Transverse colon (tissue), 4 donors: ENCODE measurements around the gene SLC16A9. TPM values are rescaled to one million over a fixed set of nuclear protein-coding genes. Genes with fewer than 3 reads are reported as not detected.

Experiments used
- DNase-seq: peaks from one replicate; pipeline ENCODE4 v3.0.0-alpha.2; 2019
- H3K27ac ChIP-seq, 4 donors: fragments of 200-600 bp; sonication (generic); 2 replicates each; pipeline ENCODE4 v1.5.1; 2016 to 2018; ENCODE audit warnings: inconsistent platforms in 4 of 4
- H3K27me3 ChIP-seq: fragments of 200-600 bp; sonication (generic); 2 replicates; pipeline ENCODE4 v1.5.1; 2017; ENCODE audit warnings: inconsistent platforms
- H3K36me3 ChIP-seq, 4 donors: fragments of 200-600 bp; sonication (generic); 2 replicates each; pipeline ENCODE4 v1.5.1; 2017 to 2019; ENCODE audit warnings: inconsistent platforms in 4 of 4
- H3K4me1 ChIP-seq, 4 donors: fragments of 200-600 bp; sonication (generic); 2 replicates each; pipeline ENCODE4 v1.5.1; 2017 to 2020; ENCODE audit warnings: inconsistent platforms in 4 of 4
- H3K4me3 ChIP-seq, 4 donors: fragments of 200-600 bp; sonication (generic); 1 replicate in 1 of 4; 2 replicates in 3 of 4; pipeline versions ENCODE4 v1.5.1 to v1.6.1; 2017 to 2019; ENCODE audit warnings: inconsistent platforms in 4 of 4
- H3K9me3 ChIP-seq, 2 donors: fragments of 200-600 bp; sonication (generic); 2 replicates each; pipeline ENCODE4 v1.5.1; 2017 to 2019; ENCODE audit warnings: inconsistent platforms in 2 of 2
- CTCF ChIP-seq, 5 experiments: fragments of 200-600 bp in 3 of 5; fragments of 450-650 bp in 2 of 5; sonication (generic) in 3 of 5; IDR thresholded peaks; 1 replicate in 2 of 5; 2 replicates in 3 of 5; pipeline ENCODE4 v1.5.1; 2016 to 2017; ENCODE audit warnings: antibody characterized with exemption in 5 of 5, inconsistent platforms in 3 of 5, mild to moderate bottlenecking in 2 of 5, moderate library complexity in 1 of 5
- EP300 ChIP-seq: sonication (generic); formaldehyde crosslinking; IDR thresholded peaks from one replicate; pipeline ENCODE4 v1.6.1; 2017; ENCODE audit warnings: antibody characterized with exemption, low read depth
- POLR2A ChIP-seq: fragments of 450-650 bp; IDR thresholded peaks from one replicate; pipeline ENCODE4 v1.6.1; 2016; ENCODE audit warnings: antibody characterized with exemption, mild to moderate bottlenecking, moderate library complexity
- POLR2AphosphoS5 ChIP-seq, 3 donors: sonication (generic); formaldehyde crosslinking; IDR thresholded peaks; one replicate each; pipeline ENCODE4 v1.6.1; 2016; ENCODE audit warnings: antibody characterized with exemption in 3 of 3
- WGBS, 2 donors: methylation state at CpG; one replicate each; pipeline ENCODE4 v1.1.5; 2018; ENCODE audit warnings: low coverage in 1 of 2; 5-methylcytosine and 5-hydroxymethylcytosine counted together
- in situ Hi-C, 4 donors: fragments of 200-750 bp; cut with MboI; loops; one replicate each; pipeline versions ENCODE4 v1.15.0 to v1.15.1; 2017; ENCODE audit warnings: low sequenced_read_pairs in 3 of 4, low pct_ligation_motif_present in 1 of 4, low pct_unique_long_range_greater_than_20kb in 1 of 4
- intact Hi-C: fragments of 100-400 bp; cut with DNase I; formaldehyde crosslinking; loops from one replicate; pipeline ENCODE4 v1.15.1; 2023; ENCODE audit warnings: low total_unique reads
- total RNA-seq, 4 donors: library from RNA; depleted of rRNA; stranded (reverse); fragments of >200 nt; gene quantifications; one replicate each; pipeline ENCODE4 v1.1.0, GENCODE V29; 2016

The SLC16A9 gene
- total RNA-seq, 4 donors from 2014 or later = 0.80 to 58.7 (median 15.3) TPM

DNA sequence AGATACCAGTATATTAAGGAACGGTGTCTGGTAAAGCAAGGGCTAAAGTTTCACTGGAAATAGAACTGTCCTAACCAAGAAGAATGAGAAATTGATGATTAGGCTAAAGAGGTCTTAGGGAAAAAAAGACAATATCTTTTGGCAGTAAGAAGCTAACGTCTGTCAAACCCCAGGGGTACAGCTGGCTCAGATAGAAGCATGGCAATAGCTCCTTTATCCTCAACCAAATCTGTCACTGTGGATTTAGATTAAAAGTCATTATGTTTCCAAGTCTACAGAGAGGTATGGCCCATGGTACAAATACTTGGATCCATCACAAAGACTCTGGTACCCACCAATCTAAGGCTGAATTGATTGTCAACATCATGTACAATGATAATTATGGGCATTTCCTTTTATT is 8.6 kb upstream of the SLC16A9 start:
- Histone ChIP-seq H3K27ac (no peak overlapping the region), H3K36me3 (no peaks in the 10 kb centered on the region), H3K9me3 (peaks cover 0 to 5% of the 10 kb centered on the region in 2 donors), H3K27me3 (no peaks in the 10 kb centered on the region), H3K4me3 (no peak overlapping the region), H3K4me1 (peaks cover 0 to 2% (median under 1%) of the 10 kb centered on the region in 4 donors)
- in situ Hi-C loops = no loop called here
- WGBS, 2 donors = 80 to 84% methylated on average over 2 of the region's 2 CpGs
- no peak for TF ChIP-seq EP300
- no peak for TF ChIP-seq POLR2AphosphoS5 (IDR thresholded peaks at IDR 0.05)
- TF ChIP-seq POLR2A = no peak
- no peak for TF ChIP-seq CTCF (IDR thresholded peaks at IDR 0.05)
- intact Hi-C loops = no loop called here
- DNase-seq = no peak

- Histone ChIP-seq H3K9me3 (no peaks in the 10 kb centered on the region), H3K4me1 (peaks cover 0 to 17% (median 10%) of the 10 kb centered on the region in 4 donors), H3K4me3 (no peak overlapping the region), H3K27ac (no peak overlapping the region), H3K27me3 (peaks cover 15% of the 10 kb centered on the region), H3K36me3 (no peaks in the 10 kb centered on the region)
- WGBS, 2 donors = 81 to 86% methylated on average over 3 to 7 of the region's 7 CpGs
- intact Hi-C loops = no loop called here
- in situ Hi-C loops = no loop called here
- DNase-seq = no peak
- TF ChIP-seq EP300 (no peak), POLR2AphosphoS5 (IDR thresholded peaks at IDR 0.05) (no peak), CTCF (IDR thresholded peaks at IDR 0.05) (no peak), POLR2A (no peak)
These were observed 3.7 kb upstream of the SLC16A9 start for GRCh38 chr10:59713196-59713821.

- DNase-seq = no peak
- peaks cover 23% of the 10 kb centered on the region for H3K27me3 ChIP-seq
- WGBS, 2 donors = 55 to 68% methylated on average over 2 to 3 of the region's 3 CpGs
These were observed 2.3 kb upstream of the SLC16A9 start for GRCh38 chr10:59711871-59712494.

More at GRCh38 chr10:59711871-59712494, 2.3 kb upstream of the SLC16A9 start:
- intact Hi-C loops = no loop called here
- Histone ChIP-seq H3K36me3 (no peaks in the 10 kb centered on the region), H3K4me3 (no peak overlapping the region), H3K9me3 (no peaks in the 10 kb centered on the region), H3K4me1 (peaks cover 0 to 19% (median 12%) of the 10 kb centered on the region in 4 donors), H3K27ac (no peak overlapping the region)
- in situ Hi-C loops = no loop called here
- no peak for TF ChIP-seq EP300
- TF ChIP-seq POLR2A = no peak
- no peak for TF ChIP-seq CTCF (IDR thresholded peaks at IDR 0.05)
- no peak for TF ChIP-seq POLR2AphosphoS5 (IDR thresholded peaks at IDR 0.05)
